H1 (cell line): ENCODE results near the gene GPR83. TPM values are rescaled to one million over a fixed set of nuclear protein-coding genes. Genes with fewer than 3 reads are reported as not detected.

Experiments
- BACH1 ChIP-seq: IDR thresholded peaks from 2 replicates; pipeline ENCODE4 v1.6.1; 2012; ENCODE audit warnings: low read length, improper control_type of control experiment
- BRCA1 ChIP-seq: IDR thresholded peaks from 2 replicates; pipeline ENCODE4 v1.6.1; 2012; ENCODE audit warnings: low read depth, low read length, improper control_type of control experiment
- CHD7 ChIP-seq: fragments of 300-600 bp; sonication (generic); IDR thresholded peaks from 2 replicates; pipeline ENCODE4 v1.7.1; 2012; ENCODE audit warnings: low read length, moderate library complexity, mild to moderate bottlenecking, inconsistent platforms; ENCODE audit not compliant: insufficient replicate concordance
- EP300 ChIP-seq, 2 experiments: IDR thresholded peaks; 1 replicate in 1 of 2; 2 replicates in 1 of 2; pipeline ENCODE4 v1.6.1; 2011 to 2012; ENCODE audit warnings: low read depth in 2 of 2, low read length in 2 of 2, mild to moderate bottlenecking in 2 of 2, borderline replicate concordance in 1 of 2, inconsistent platforms in 1 of 2, moderate library complexity in 1 of 2
- EZH2 ChIP-seq: fragments of 200-600 bp; sonication (generic); IDR thresholded peaks from 2 replicates; pipeline ENCODE4 v1.7.1; 2012; ENCODE audit warnings: low read depth, mild to moderate bottlenecking, moderate library complexity, low read length, inconsistent platforms; ENCODE audit not compliant: severe bottlenecking
- KDM5A ChIP-seq: fragments of 200-600 bp; IDR thresholded peaks from 2 replicates; pipeline ENCODE4 v1.7.1; 2012; ENCODE audit warnings: mild to moderate bottlenecking, low read length, inconsistent platforms, mixed read lengths
- RAD21 ChIP-seq, 2 experiments: IDR thresholded peaks in 1 of 2; conservative IDR thresholded peaks in 1 of 2; 2 replicates each; pipeline ENCODE4 v1.6.1; 2011; ENCODE audit warnings: low read depth in 2 of 2, low read length in 2 of 2, improper control_type of control experiment in 1 of 2, inconsistent platforms in 1 of 2, mild to moderate bottlenecking in 1 of 2, moderate library complexity in 1 of 2
- TEAD4 ChIP-seq: IDR thresholded peaks from 2 replicates; pipeline ENCODE4 v1.6.1; 2012; ENCODE audit warnings: low read depth, low read length, inconsistent platforms, mixed read lengths
- polyA plus RNA-seq, 7 experiments: library from polyadenylated mRNA; depleted of rRNA in 3 of 7; stranded (reverse) in 5 of 7; unstranded in 2 of 7; fragments of >200 nt in 5 of 7; fragments of 200-250 nt in 2 of 7; gene quantifications; 1 replicate in 5 of 7; 2 replicates in 1 of 7; 4 replicates in 1 of 7; pipeline versions ENCODE4 v1.2.1 to v1.2.3, GENCODE V29; 2011 to 2013; ENCODE audit warnings: missing spikeins in 2 of 7, mixed read lengths in 2 of 7
- total RNA-seq: library from RNA; stranded (reverse); fragmentation: NEBNext Ultra II Directional; extraction: Animal tissue kit (Norgen Biotek cat#: 25700); gene quantifications from 2 replicates; pipeline ENCODE4 v1.2.1, GENCODE V29; 2021

The GPR83 gene
- total and polyA plus RNA-seq, 2 of the 8 experiments (the other 6 are each of a cell fraction or from before 2014, with no cell fraction given), result 0.30 to 1.5 TPM

DNA sequence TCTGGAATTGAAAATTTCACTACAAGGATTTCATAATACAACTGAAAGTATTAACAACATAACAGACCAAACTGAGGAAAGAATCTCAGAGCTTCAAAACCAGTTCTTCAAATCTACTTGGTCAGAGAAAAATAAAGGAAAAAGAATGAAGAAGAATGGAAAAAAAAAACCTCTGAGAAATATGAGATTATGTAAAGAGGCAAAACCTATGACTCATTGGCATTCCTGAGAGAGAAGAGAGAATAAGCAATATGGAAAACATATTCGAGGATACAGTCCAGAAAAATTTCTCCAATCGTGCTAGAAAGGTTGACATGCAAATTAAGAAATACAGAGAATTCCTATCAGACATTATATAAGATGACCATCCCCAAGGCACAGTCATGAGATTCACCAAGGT is 23.4 kb upstream of the GPR83 start (continued):
- no peak for TF ChIP-seq CHD7
- no peak for TF ChIP-seq EP300 (IDR thresholded peaks at IDR 0.05; ENCODE audit: borderline replicate concordance in 1 of 2, low read depth in 2 of 2, low read length in 2 of 2)
- no peak for TF ChIP-seq TEAD4
- no peak for TF ChIP-seq BACH1
- TF ChIP-seq EZH2, result no peak
- TF ChIP-seq RAD21 (IDR thresholded peaks at IDR 0.05 in 1 of 2, conservative IDR thresholded peaks at IDR 0.05 in 1 of 2; ENCODE audit: low read depth in 2 of 2, low read length in 2 of 2), result no peak
- no peak for TF ChIP-seq KDM5A
- no peak for TF ChIP-seq BRCA1
